GM12874 (cell line): Measurements from ENCODE around the gene TMEM98.

Experiments used
- TF ChIP-seq, protein P1 (sequence below): IDR thresholded peaks from 2 replicates; pipeline ENCODE4 v1.5.1; 2011; ENCODE audit warnings: low read depth, mild to moderate bottlenecking, control low read depth, low read length, moderate library complexity; ENCODE audit not compliant: insufficient read depth

The TMEM98 gene

DNA sequence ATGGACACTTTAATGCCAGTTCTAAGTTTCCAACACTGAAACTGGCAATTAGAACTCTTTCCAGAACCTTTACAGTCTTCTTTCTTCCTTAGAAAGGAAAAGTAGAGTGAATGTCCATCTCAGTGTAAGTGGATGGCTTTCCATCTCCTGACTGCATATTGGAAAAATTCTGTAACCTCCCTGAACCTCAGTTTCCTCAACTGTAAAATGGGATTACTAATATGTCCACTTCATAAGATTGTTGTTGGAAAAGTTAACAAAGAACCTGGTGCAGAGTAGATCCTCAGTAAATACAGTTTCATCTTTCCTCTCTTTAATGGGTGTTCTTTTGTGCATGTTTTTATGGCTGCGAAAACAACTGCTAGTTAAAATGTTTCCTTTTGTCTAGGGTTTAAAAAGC is 2.6 kb downstream of the TMEM98 start:
- TF ChIP-seq, protein P1, sequence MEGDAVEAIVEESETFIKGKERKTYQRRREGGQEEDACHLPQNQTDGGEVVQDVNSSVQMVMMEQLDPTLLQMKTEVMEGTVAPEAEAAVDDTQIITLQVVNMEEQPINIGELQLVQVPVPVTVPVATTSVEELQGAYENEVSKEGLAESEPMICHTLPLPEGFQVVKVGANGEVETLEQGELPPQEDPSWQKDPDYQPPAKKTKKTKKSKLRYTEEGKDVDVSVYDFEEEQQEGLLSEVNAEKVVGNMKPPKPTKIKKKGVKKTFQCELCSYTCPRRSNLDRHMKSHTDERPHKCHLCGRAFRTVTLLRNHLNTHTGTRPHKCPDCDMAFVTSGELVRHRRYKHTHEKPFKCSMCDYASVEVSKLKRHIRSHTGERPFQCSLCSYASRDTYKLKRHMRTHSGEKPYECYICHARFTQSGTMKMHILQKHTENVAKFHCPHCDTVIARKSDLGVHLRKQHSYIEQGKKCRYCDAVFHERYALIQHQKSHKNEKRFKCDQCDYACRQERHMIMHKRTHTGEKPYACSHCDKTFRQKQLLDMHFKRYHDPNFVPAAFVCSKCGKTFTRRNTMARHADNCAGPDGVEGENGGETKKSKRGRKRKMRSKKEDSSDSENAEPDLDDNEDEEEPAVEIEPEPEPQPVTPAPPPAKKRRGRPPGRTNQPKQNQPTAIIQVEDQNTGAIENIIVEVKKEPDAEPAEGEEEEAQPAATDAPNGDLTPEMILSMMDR: no peak

GRCh38 chr17:32931686-32932085 is 3.7 kb downstream of the TMEM98 start:
- TF ChIP-seq, protein P1: no peak

DNA sequence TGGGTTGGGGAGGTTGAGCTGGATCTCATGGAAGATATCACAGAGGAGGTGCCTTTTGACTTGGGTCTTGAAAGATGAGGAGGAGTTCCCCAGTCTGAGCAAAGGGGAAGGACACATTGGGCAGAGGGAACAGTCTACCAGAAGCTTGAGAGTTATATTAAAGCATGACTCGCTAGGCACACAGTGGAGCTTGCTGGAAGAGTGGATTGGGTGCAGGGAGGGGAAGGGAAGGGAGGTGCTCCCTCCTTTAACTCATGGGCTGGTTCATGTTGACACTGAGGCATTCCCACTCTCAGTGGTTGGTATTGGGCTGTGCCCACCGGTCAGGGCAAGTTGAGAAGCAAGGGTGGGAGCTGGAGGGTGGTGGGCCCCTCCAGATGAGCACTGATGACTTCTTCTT is 5.9 kb downstream of the TMEM98 start:
- TF ChIP-seq, protein P1: no peak

- TF ChIP-seq, protein P1: no peak
Measured at GRCh38 chr17:32935726-32936125, 7.8 kb downstream of the TMEM98 start.

GRCh38 chr17:32936186-32936893 is 8.4 kb downstream of the TMEM98 start:
- TF ChIP-seq, protein P1: no peak

DNA sequence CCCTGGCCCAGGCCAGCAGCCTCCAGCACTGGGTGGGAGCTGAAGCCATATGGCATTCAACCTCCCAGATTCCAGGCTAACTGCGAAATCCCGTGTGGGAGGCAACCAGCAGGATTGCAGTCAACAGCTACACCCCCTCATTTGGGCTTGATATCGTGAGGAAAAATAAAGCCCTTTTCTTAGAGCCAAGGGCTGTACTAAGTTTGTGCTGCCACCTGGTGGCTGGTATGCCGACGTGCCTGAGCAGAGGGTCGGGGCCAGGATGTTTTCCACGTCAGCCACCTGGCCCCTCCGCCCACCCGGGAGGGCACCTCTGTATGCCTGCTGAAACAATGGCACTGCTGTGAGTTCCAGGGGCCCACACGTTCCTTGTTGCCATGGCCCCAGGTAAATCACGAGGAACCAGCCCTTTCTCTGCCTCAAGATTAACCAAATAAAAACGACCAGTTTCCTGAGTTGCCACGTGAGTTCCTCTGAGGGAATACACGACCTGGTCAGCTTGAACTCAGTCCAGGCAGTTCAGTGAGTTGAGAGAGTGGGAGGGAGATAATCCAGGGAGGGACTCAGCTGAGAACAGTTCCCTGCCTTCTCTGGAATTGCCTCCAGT is 9.0 kb downstream of the TMEM98 start:
- TF ChIP-seq, protein P1: peak; percentile 89

GRCh38 chr17:32940706-32941390 is 12.9 kb downstream of the TMEM98 start:
- TF ChIP-seq, protein P1: no peak
